GM04504 (cell line): Measurements from ENCODE around the gene UBAP1.
A peak's percentile ranks its signal among the peaks of the same experiment; 100 is the strongest.
"Not testable (repeated sequence)": the region's sequence is repeated elsewhere in the genome, so short reads cannot be mapped to it uniquely, and the experiment has no call there.

ENCODE experiments used
- DNase-seq: peaks from one replicate; pipeline ENCODE4 v3.0.0-alpha.2; 2012; ENCODE audit warnings: low read depth

Gene UBAP1

DNA sequence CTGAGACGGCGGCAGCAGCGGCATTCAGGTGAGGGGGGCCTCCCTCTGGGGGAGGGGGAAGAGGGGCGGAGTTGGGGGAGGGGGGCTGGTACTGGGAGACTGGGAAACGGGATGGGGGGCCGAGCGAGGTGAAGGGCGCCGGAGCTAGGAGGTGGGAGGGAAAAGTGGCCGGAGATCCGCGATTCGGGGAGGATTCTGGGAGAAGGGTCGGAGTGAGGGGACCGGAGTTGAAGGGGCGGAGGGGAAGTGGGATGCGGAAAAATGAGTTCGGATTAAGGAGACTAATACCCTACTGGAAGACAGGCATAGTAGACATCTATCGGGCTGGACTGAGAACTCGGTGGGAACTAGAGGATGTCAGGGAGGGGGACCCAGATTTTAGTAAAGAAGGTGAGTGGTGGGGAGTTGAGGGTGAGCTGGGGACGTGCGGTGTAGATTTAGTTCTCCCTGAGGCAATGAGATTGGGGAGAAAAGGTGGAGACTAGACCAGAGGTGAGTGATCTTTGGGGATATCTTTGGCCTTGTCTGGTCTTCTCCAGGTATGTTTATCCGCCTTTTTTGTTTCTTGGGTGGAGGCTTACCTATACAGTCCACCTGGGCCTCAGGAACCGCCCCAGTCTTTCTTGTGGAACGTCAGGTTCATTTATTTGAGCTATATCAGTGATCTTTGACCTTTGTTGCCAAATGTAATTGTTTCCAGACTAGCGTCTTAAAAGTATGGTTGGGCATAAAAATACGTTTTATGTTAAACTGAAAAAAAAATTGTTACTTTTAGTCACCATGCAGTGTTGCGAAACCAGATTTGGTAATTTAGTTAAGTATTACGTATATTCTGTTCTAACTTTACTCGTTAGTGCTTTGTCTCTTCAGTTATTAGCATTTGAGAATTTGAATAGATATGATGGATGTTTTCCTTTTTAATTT, 632 bp downstream of the UBAP1 start:
- DNase-seq, result peak; percentile 47

DNA sequence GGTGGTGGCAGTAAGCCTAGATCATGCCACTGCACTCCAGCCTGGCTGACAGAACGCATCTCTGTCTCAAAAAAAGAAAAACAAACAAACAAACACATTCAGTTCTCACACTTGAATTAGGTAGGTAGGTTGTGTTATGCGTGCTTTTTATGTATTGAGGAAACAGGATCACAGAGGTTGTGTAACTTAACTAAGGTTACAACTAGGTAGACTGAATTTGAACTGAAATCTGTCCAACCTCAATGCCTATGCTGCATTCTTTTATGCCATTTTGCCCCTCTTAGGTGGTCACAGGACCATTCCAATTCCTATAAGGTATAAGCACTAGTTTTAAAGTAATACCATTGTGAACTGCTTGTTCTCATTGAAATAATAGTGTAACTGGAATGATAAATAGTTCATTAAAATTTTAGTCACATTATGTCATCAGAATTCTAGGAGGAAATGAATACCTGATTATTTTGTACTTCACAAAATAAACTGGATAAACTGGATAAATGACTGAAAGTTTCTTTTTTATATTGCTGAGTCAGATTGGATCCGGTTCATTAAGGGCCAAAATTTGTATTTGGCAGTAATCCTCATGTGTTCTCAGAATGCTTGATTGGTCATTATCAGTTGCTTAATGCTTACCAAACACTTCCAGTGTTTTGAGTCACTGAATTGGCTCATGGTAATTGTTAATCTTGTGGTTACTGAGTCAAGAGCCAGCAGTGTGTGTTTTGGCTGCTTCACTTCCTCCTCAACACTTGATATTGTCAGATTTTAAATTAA, 7.1 kb downstream of the UBAP1 start:
- peak; percentile 90 for DNase-seq

- DNase-seq, result no peak
Measured at GRCh38 chr9:34187891-34188240, 9.0 kb downstream of the UBAP1 start.

GRCh38 chr9:34190996-34191892, 12.4 kb downstream of the UBAP1 start:
- no peak for DNase-seq

GRCh38 chr9:34195143-34195542, 16.3 kb downstream of the UBAP1 start:
- no peak for DNase-seq

DNA sequence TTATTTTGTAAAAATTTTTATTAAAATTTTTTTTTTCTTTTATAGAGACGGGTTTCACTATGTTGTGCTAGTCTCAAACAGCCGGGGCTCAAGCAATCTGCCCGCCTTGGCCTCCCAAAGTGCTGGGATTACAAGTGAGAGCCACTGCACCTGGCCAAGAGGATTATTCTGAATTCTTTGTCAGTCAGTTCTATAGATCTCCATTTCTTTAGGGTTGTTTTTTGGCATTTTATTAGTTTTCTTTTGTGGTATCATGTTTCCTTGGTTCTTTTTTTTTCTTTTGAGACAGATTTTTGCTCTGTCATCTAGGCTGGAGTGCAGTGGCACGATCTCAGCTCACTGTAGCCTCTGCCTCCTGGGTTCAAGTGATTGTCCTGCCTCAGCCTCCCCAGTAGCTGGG, 18.4 kb downstream of the UBAP1 start:
- not testable (repeated sequence) for DNase-seq

- DNase-seq, result no peak
Measured at GRCh38 chr9:34197756-34198711, 19.2 kb downstream of the UBAP1 start.

DNA sequence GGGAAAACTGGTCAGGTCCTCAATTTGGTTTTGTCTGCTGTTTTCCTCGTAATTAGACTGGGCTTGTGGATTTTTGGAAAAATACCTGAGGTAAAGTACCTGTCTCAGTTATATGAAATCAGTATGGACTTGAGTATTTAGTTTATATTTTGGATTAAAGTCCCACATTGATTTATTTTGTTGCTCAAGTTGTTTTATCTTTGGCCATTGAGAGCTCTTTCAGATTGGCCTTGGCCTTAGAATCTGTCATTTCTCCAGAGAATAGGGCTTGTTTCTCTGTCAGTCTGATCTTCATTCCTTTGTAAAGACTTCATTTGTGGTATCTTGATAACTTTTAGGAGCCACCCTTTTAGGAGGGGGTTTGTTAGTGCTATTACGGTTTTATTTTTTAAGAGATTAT, 21.2 kb downstream of the UBAP1 start:
- DNase-seq, result no peak

GRCh38 chr9:34203275-34203991, 24.6 kb downstream of the UBAP1 start:
- no peak for DNase-seq

GRCh38 chr9:34203992-34204635, 25.3 kb downstream of the UBAP1 start:
- DNase-seq, result no peak

- DNase-seq, result no peak
Measured at GRCh38 chr9:34205102-34205501, 26.3 kb downstream of the UBAP1 start.

DNA sequence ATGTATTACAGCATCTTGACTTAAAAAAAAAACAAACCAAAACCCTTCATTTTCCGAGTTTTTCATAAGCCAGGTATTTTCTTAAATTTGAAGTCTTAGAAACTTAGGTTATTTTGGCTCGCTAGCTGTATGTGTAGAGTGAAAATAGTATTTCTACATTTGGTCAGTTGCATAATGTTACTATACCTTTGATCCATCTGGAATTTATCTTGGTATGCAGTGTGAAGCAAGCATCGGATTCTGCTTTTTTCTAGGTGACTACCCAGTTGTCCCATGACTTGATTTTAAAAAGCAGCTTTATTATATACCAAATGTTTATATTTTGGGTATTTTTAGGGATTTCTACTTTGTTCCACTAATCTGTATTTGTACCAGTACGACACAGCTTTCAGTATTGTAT, 27.7 kb downstream of the UBAP1 start:
- no peak for DNase-seq

GRCh38 chr9:34211395-34211794, 32.6 kb downstream of the UBAP1 start:
- DNase-seq, result no peak

- DNase-seq, result not testable (repeated sequence)
Measured at GRCh38 chr9:34214354-34215000, 35.6 kb downstream of the UBAP1 start.

GRCh38 chr9:34216325-34216724, 37.5 kb downstream of the UBAP1 start:
- no peak for DNase-seq

- not testable (repeated sequence) for DNase-seq
Measured at GRCh38 chr9:34217015-34217414, 38.2 kb downstream of the UBAP1 start.

- DNase-seq, result no peak
Measured at GRCh38 chr9:34218446-34218845, 39.6 kb downstream of the UBAP1 start.

DNA sequence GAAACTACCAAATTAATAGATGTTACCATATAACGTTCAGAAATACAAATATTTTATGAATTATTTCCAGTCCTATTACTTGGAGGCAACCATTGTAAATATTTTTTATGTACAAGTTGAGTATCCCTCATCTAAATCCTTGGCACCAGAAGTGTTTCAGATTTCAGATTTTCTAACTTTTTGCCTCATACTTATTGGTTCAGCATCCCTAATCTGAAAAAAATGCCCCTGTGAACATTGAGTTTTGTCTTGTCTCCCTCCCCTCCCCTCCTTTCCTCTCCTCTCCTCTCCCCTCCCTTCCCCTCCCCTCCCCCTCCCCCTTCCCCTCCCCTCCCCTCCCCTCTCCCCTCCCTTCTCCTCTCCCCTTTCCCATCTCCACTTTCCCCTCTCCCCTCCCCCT, 40.6 kb downstream of the UBAP1 start:
- no peak for DNase-seq

- no peak for DNase-seq
Measured at GRCh38 chr9:34220218-34220617, 41.4 kb downstream of the UBAP1 start.
